Right atrium auricular region (tissue), 2 donors: Measurements from ENCODE around the gene C12orf76. TPM values are rescaled to one million over a fixed set of nuclear protein-coding genes. Genes with fewer than 3 reads are reported as not detected.
A peak's percentile ranks its signal among the peaks of the same experiment; 100 is the strongest.

Experiments used
- DNase-seq: peaks from one replicate; pipeline ENCODE4 v3.0.0-alpha.2; 2019; ENCODE audit warnings: low spot score
- H3K27ac ChIP-seq, 2 donors: fragments of 200-600 bp; sonication (generic); 1 replicate in 1 of 2; 2 replicates in 1 of 2; pipeline ENCODE4 v1.5.1; 2016 to 2019
- H3K27me3 ChIP-seq, 2 donors: fragments of 200-600 bp; sonication (generic); one replicate each; pipeline versions ENCODE4 v1.5.1 to v1.6.0; 2017 to 2019
- H3K36me3 ChIP-seq: fragments of 200-600 bp; sonication (generic); one replicate; pipeline ENCODE4 v1.5.1; 2016
- H3K4me1 ChIP-seq, 2 donors: fragments of 200-600 bp; sonication (generic); one replicate each; pipeline versions ENCODE4 v1.5.1 to v1.6.0; 2017 to 2019
- H3K4me3 ChIP-seq, 2 donors: fragments of 200-600 bp; sonication (generic); 1 replicate in 1 of 2; 2 replicates in 1 of 2; pipeline ENCODE4 v1.5.1; 2017 to 2019; ENCODE audit warnings: mild to moderate bottlenecking in 1 of 2, moderate library complexity in 1 of 2
- H3K9me3 ChIP-seq, 2 donors: fragments of 200-600 bp; sonication (generic); one replicate each; pipeline ENCODE4 v1.5.1; 2019
- CTCF ChIP-seq, 2 donors: fragments of 200-600 bp; sonication (generic); IDR thresholded peaks; one replicate each; pipeline ENCODE4 v1.5.1; 2019; ENCODE audit warnings: antibody characterized with exemption in 2 of 2
- total RNA-seq, 2 donors: library from RNA; depleted of rRNA; stranded (reverse); fragments of >200 nt; gene quantifications; one replicate each; pipeline ENCODE4 v1.1.0, GENCODE V29; 2016

The C12orf76 gene
- total RNA-seq, 2 donors from 2014 or later, result 8.6 to 9.0 TPM

- no peaks in the 10 kb centered on the region for H3K27me3 ChIP-seq
- H3K4me1 ChIP-seq, result no peaks in the 10 kb centered on the region
- no peak for DNase-seq
- H3K4me3 ChIP-seq, result no peak overlapping the region
- TF ChIP-seq CTCF (IDR thresholded peaks at IDR 0.05), result no peak
- no peaks in the 10 kb centered on the region for H3K36me3 ChIP-seq
- no peak overlapping the region for H3K27ac ChIP-seq
- no peaks in the 10 kb centered on the region for H3K9me3 ChIP-seq
Measured at GRCh38 chr12:110084314-110085015, 36.1 kb upstream of the C12orf76 start.

GRCh38 chr12:110080410-110080809 lies 32.1 kb upstream of the C12orf76 start:
- no peaks in the 10 kb centered on the region for H3K36me3 ChIP-seq
- DNase-seq, result no peak
- H3K9me3 ChIP-seq, result no peaks in the 10 kb centered on the region
- no peak for TF ChIP-seq CTCF (IDR thresholded peaks at IDR 0.05)
- no peak overlapping the region for H3K27ac ChIP-seq
- H3K4me1 ChIP-seq, result no peaks in the 10 kb centered on the region
- H3K4me3 ChIP-seq, result no peak overlapping the region
- H3K27me3 ChIP-seq, result no peaks in the 10 kb centered on the region

- H3K9me3 ChIP-seq, result no peaks in the 10 kb centered on the region
- no peaks in the 10 kb centered on the region for H3K36me3 ChIP-seq
- H3K4me3 ChIP-seq, result peak overlapping the region in 1 of 2 donors; percentile 9
- no peak for TF ChIP-seq CTCF (IDR thresholded peaks at IDR 0.05)
- DNase-seq, result peak; percentile 59
- H3K27ac ChIP-seq, result no peak overlapping the region
- H3K4me1 ChIP-seq, result no peaks in the 10 kb centered on the region
- H3K27me3 ChIP-seq, result no peaks in the 10 kb centered on the region
Measured at GRCh38 chr12:110079477-110080400, 31.4 kb upstream of the C12orf76 start.

- H3K27ac ChIP-seq, result no peak overlapping the region
- H3K9me3 ChIP-seq, result no peaks in the 10 kb centered on the region
- no peak for DNase-seq
- no peaks in the 10 kb centered on the region for H3K27me3 ChIP-seq
- H3K4me3 ChIP-seq, result no peak overlapping the region
- no peaks in the 10 kb centered on the region for H3K4me1 ChIP-seq
- no peak for TF ChIP-seq CTCF (IDR thresholded peaks at IDR 0.05)
- H3K36me3 ChIP-seq, result no peaks in the 10 kb centered on the region
Measured at GRCh38 chr12:110077800-110078199, 29.5 kb upstream of the C12orf76 start.

GRCh38 chr12:110075880-110076279 lies 27.6 kb upstream of the C12orf76 start:
- no peaks in the 10 kb centered on the region for H3K36me3 ChIP-seq
- no peak for TF ChIP-seq CTCF (IDR thresholded peaks at IDR 0.05)
- no peaks in the 10 kb centered on the region for H3K27me3 ChIP-seq
- H3K4me1 ChIP-seq, result no peaks in the 10 kb centered on the region
- no peaks in the 10 kb centered on the region for H3K9me3 ChIP-seq
- no peak overlapping the region for H3K27ac ChIP-seq
- no peak overlapping the region for H3K4me3 ChIP-seq
- no peak for DNase-seq
